HEK293 (cell line): ENCODE data around the gene CDH23.
A peak's percentile ranks its signal among the peaks of the same experiment; 100 is the strongest.

Experiments
- CTCF ChIA-PET: fragments of 350-600 bp; formaldehyde crosslinking; extraction: SDS; loops from one replicate; lab custom pipeline; 2021; ENCODE audit warnings: antibody characterized with exemption; lab: Yijun Ruan, JAX
- POLR2A ChIA-PET: fragments of 300-600 bp; formaldehyde crosslinking; extraction: SDS; loops from one replicate; lab custom pipeline; 2020; ENCODE audit warnings: antibody characterized with exemption, inconsistent platforms; lab: Yijun Ruan, JAX
- H3K27ac ChIP-seq: fragments of 200-500 bp; sonication (Bioruptor generic); 2 replicates; pipeline ENCODE4 v1.5.1; 2014; ENCODE audit warnings: low read depth, low read length, control low read depth, inconsistent platforms; ENCODE audit errors: extremely low read depth
- H3K36me3 ChIP-seq, 2 experiments: fragments of 200-500 bp in 1 of 2; sonication (Bioruptor generic) in 1 of 2; 1 replicate in 1 of 2; 2 replicates in 1 of 2; pipeline ENCODE4 v1.5.1; 2014 to 2017; ENCODE audit warnings: inconsistent platforms in 2 of 2, low read length in 2 of 2; ENCODE audit not compliant: control insufficient read depth in 2 of 2, insufficient read depth in 1 of 2
- H3K4me1 ChIP-seq: fragments of 200-500 bp; sonication (Bioruptor generic); 2 replicates; pipeline ENCODE4 v1.5.1; 2014; ENCODE audit warnings: mild to moderate bottlenecking, low read length, inconsistent platforms; ENCODE audit not compliant: control insufficient read depth, insufficient read depth
- H3K4me3 ChIP-seq: 2 replicates; pipeline ENCODE4 v1.5.1; 2011; ENCODE audit warnings: low read depth, mild to moderate bottlenecking, control low read depth, low read length, moderate library complexity
- H3K9me3 ChIP-seq: fragments of 200-500 bp; sonication (Bioruptor generic); 2 replicates; pipeline ENCODE4 v1.5.1; 2014; ENCODE audit warnings: low read depth, low read length, inconsistent platforms; ENCODE audit not compliant: control insufficient read depth, insufficient read depth
- CTCF ChIP-seq: fragments of 450-650 bp; formaldehyde crosslinking; IDR thresholded peaks from 2 replicates; pipeline ENCODE4 v1.5.1; 2016; ENCODE audit warnings: missing biosample characterization, missing genetic modification characterization
- KLF8 ChIP-seq: fragments of 450-650 bp; formaldehyde crosslinking; IDR thresholded peaks from 2 replicates; pipeline ENCODE4 v1.5.1; 2016; ENCODE audit warnings: missing biosample characterization, missing genetic modification characterization
- PRDM4 ChIP-seq: fragments of 450-650 bp; formaldehyde crosslinking; IDR thresholded peaks from 2 replicates; pipeline ENCODE4 v1.5.1; 2017; ENCODE audit warnings: missing biosample characterization, missing genetic modification characterization
- SCRT2 ChIP-seq: fragments of 450-650 bp; formaldehyde crosslinking; IDR thresholded peaks from 2 replicates; pipeline ENCODE4 v1.5.1; 2016; ENCODE audit warnings: missing biosample characterization, missing genetic modification characterization
- ZBTB17 ChIP-seq: fragments of 450-650 bp; formaldehyde crosslinking; IDR thresholded peaks from 2 replicates; pipeline ENCODE4 v1.5.1; 2016; ENCODE audit warnings: missing biosample characterization, missing genetic modification characterization
- ZNF174 ChIP-seq: fragments of 450-650 bp; formaldehyde crosslinking; IDR thresholded peaks from 2 replicates; pipeline ENCODE4 v1.5.0; 2017; ENCODE audit warnings: missing biosample characterization, mild to moderate bottlenecking, missing genetic modification characterization
- ZNF18 ChIP-seq: fragments of 450-650 bp; formaldehyde crosslinking; IDR thresholded peaks from 2 replicates; pipeline ENCODE4 v1.5.1; 2016; ENCODE audit warnings: missing biosample characterization, missing genetic modification characterization
- ZNF24 ChIP-seq: fragments of 450-650 bp; formaldehyde crosslinking; IDR thresholded peaks from 2 replicates; pipeline ENCODE4 v1.5.1; 2016; ENCODE audit warnings: missing biosample characterization, missing genetic modification characterization
- ZNF341 ChIP-seq: fragments of 450-650 bp; formaldehyde crosslinking; IDR thresholded peaks from 2 replicates; pipeline ENCODE4; 2016; ENCODE audit warnings: low read depth, missing biosample characterization, missing genetic modification characterization
- ZNF48 ChIP-seq: fragments of 450-650 bp; formaldehyde crosslinking; IDR thresholded peaks from 2 replicates; pipeline ENCODE4 v1.5.1; 2016; ENCODE audit warnings: missing biosample characterization, missing genetic modification characterization
- ZNF549 ChIP-seq: fragments of 450-650 bp; IDR thresholded peaks from 2 replicates; pipeline ENCODE4 v1.5.1; 2018; ENCODE audit warnings: missing biosample characterization, missing genetic modification characterization, mild to moderate bottlenecking, inconsistent platforms, moderate library complexity
- ZNF585B ChIP-seq: fragments of 450-650 bp; formaldehyde crosslinking; IDR thresholded peaks from 2 replicates; pipeline ENCODE4 v1.5.1; 2016; ENCODE audit warnings: missing biosample characterization, missing genetic modification characterization
- ZNF621 ChIP-seq: fragments of 450-650 bp; formaldehyde crosslinking; IDR thresholded peaks from 2 replicates; pipeline ENCODE4 v1.5.1; 2017; ENCODE audit warnings: missing biosample characterization, missing genetic modification characterization
- ZNF701 ChIP-seq: fragments of 450-650 bp; formaldehyde crosslinking; IDR thresholded peaks from 2 replicates; pipeline ENCODE4 v1.5.1; 2016; ENCODE audit warnings: missing biosample characterization, missing genetic modification characterization
- ZNF768 ChIP-seq: fragments of 450-650 bp; formaldehyde crosslinking; IDR thresholded peaks from 2 replicates; pipeline ENCODE4 v1.5.1; 2018; ENCODE audit warnings: missing biosample characterization, mild to moderate bottlenecking, missing genetic modification characterization
- ZNF792 ChIP-seq: fragments of 450-650 bp; formaldehyde crosslinking; IDR thresholded peaks from 2 replicates; pipeline ENCODE4 v1.5.1; 2016; ENCODE audit warnings: missing biosample characterization, missing genetic modification characterization

CDH23 gene

GRCh38 chr10:71748671-71749191 is 352.0 kb downstream of the CDH23 start:
- Histone ChIP-seq H3K4me1 (no peaks in the 10 kb centered on the region), H3K9me3 (no peaks in the 10 kb centered on the region), H3K36me3 (no peaks in the 10 kb centered on the region), H3K27ac (no peak overlapping the region), H3K4me3 (no peak overlapping the region)
- TF ChIP-seq PRDM4 (tag by site-specific recombination) (no peak), ZNF341 (tag by site-specific recombination) (peak; percentile 80; the same call in 1 of the 2 replicates), ZNF585B (tag by site-specific recombination) (no peak)
- POLR2A ChIA-PET, result no interaction called here
- CTCF ChIA-PET, result interaction anchor here (0.5 to 1.3 kb wide), 2 partner anchors 9 to 404 kb away, joined by 3 read pairs; no protein-coding TSS in a partner anchor

- Histone ChIP-seq H3K9me3 (no peaks in the 10 kb centered on the region), H3K27ac (no peak overlapping the region), H3K36me3 (no peaks in the 10 kb centered on the region), H3K4me3 (no peak overlapping the region), H3K4me1 (no peaks in the 10 kb centered on the region)
- TF ChIP-seq ZBTB17, result no peak
- no peak for TF ChIP-seq ZNF48 (tag by site-specific recombination)
- no peak for TF ChIP-seq ZNF174 (tag by site-specific recombination)
- TF ChIP-seq ZNF701 (tag by site-specific recombination), result no peak
- TF ChIP-seq CTCF (tag by site-specific recombination), result no peak
- no peak for TF ChIP-seq ZNF768 (tag by site-specific recombination)
- ChIA-PET POLR2A (no interaction called here), CTCF (interaction anchor here (0.5 to 1.3 kb wide), 2 partner anchors 9 to 405 kb away, joined by 3 read pairs; no protein-coding TSS in a partner anchor)
Observed at GRCh38 chr10:71749396-71749795, 352.7 kb downstream of the CDH23 start.

- Histone ChIP-seq H3K36me3 (no peaks in the 10 kb centered on the region), H3K4me1 (no peaks in the 10 kb centered on the region), H3K4me3 (no peak overlapping the region), H3K9me3 (no peaks in the 10 kb centered on the region), H3K27ac (no peak overlapping the region)
- CTCF ChIA-PET, result no interaction called here
- peak; percentile 39; the same call in 1 of the 2 replicates for TF ChIP-seq SCRT2 (tag by site-specific recombination)
- TF ChIP-seq ZNF549, result no peak
- POLR2A ChIA-PET, result no interaction called here
Observed at GRCh38 chr10:71750124-71750841, 353.6 kb downstream of the CDH23 start.

- no peaks in the 10 kb centered on the region for H3K9me3 ChIP-seq
- TF ChIP-seq ZNF18 (tag by site-specific recombination), result no peak
- no peak for TF ChIP-seq ZNF792 (tag by site-specific recombination)
- TF ChIP-seq SCRT2 (tag by site-specific recombination), result no peak
- no peak for TF ChIP-seq ZNF24 (tag by site-specific recombination)
- TF ChIP-seq ZNF621 (tag by site-specific recombination), result no peak
- TF ChIP-seq KLF8 (tag by site-specific recombination), result no peak
- TF ChIP-seq, all 188 proteins: peak for 0
- ChIA-PET POLR2A (no interaction called here), CTCF (no interaction called here)
- no peak overlapping the region for H3K4me3 ChIP-seq
- no peak overlapping the region for H3K27ac ChIP-seq
- H3K36me3 ChIP-seq, result no peaks in the 10 kb centered on the region
- no peaks in the 10 kb centered on the region for H3K4me1 ChIP-seq
Observed at GRCh38 chr10:71750986-71751385, 354.3 kb downstream of the CDH23 start.
